MV-4-11 (cell line): ENCODE data around the gene ITGA11.

Source experiments
- DNase-seq: peaks from one replicate; lab custom pipeline; 2025; lab: John Stamatoyannopoulos, UW

ITGA11 gene

DNA sequence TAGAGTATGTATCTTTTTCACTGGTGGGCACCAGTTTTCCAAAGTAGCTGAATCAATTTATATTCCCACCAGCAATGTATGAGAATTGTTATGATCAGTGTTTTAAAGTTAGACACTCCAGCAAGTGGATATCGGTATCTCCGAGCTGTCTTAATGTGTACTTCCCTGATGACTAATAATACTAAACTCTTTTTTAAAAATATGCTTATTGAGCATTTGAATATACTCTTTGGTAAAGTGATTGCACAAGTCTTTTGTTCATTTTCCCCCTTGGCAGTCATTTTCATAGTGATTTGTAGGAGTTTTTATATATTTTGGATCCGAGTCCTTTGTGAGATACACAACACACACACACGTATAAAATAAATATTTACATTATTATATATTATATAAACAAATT is 166.9 kb downstream of the ITGA11 start:
- no peak for DNase-seq

DNA sequence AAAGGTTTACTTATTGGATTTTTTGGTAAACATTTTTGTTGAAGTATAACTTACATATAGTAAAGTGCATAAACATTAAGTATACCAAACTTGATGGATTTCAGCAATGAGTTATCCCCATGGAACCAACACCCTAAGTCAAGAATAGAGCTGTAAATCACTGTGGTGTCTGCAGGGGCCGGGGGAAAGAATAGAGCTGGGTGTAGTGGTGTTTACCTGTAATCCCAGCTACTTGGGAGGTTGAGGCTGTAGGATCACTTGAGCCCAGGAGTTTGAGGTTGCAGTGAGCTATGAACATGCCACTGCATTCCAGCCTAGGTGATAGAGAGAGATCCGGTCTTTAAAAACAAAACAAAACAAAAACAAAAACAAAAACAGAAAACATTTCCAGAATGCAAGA is 167.7 kb downstream of the ITGA11 start:
- DNase-seq, result no peak

DNA sequence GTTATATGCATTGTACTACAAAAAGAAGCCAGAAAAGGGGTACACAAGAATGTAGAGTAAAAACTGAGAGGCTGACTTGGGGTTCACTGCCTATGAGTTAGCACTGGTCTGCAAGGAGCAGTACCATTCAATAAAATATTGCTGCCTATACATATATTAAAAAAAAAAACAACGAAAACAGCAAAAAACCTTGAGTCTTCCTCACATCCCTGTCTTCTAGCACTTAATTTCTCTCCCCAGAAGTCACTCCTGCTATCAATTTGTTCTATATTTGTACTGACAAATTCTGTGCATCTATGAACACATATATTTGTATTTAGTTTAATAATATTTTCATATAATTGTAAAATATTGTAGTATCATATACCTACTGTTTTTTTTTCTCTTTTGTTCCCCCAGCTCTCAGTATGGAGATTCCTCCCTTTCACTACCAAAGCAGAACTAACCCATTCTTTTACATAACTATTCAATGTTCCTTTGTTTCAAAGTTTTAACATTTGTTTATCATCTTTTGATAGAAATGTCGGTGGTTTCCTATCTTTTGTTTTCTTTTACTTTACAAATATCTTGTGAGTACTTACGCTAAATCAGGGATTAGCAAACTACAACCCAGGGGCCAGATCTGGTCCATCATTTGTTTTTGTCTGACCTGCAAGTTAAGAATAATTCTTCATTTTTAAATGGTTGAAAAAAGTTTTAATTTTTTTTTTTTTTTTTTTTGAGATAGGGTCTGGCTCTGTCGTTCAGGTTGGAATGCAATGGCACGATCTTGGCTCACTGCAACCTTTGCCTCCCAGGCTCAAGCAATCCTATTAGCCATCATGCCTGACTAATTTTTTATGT is 169.2 kb downstream of the ITGA11 start:
- DNase-seq, result no peak

DNA sequence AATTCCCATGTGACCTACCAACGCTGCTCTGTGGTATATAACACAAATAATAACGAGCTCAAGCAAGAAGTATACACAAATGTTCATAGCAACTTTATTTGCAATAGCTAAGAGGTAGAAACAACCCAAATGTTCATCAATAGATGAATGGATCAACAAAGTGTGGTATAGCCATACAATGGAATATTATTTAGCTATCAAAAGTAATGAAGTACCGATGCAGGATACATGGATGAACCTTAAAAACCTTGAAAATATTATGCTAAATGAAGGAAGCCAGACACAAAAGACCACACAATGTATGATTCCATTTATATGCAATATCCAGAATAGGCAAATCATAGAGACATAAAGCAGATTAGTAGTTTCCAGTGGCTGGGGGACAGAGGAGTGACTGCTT is 170.0 kb downstream of the ITGA11 start:
- DNase-seq, result no peak

DNA sequence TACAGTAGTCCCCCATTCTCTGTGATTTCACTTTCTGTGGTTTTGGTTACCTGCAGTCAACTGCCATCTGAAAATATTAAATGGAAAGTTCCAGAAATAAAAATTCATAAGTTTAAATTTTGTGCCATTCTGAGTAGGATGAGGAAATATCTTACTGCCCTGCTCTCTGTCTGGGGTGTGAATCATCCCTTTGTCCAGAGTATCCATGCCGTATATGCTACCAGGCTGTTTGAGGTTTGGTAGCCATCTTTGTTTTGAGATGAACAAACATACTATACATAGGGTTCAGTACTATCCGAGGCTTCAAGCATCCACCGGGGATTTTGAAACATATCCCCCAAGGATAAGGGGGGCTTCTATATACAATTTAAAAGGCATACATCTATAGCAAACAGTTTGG is 170.7 kb downstream of the ITGA11 start:
- DNase-seq, result no peak

DNA sequence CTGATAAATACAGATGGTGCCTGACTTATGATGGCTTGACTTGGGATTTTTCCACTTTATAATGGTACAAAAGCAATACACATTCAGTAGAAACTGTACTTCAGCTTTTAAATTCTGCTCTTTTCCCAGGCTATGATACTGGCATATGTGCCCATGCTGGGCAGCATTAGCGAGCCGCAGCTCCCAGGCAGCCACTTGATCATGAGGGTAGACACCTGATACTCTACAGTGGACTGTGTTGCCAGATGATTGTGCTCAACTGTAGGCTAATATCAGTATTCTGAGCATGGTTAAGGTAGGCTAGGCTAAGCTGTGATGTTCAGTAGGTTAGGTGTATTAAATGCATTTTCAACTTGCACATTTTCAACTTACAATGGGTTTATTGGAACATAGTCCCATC is 172.1 kb downstream of the ITGA11 start:
- DNase-seq, result no peak

DNA sequence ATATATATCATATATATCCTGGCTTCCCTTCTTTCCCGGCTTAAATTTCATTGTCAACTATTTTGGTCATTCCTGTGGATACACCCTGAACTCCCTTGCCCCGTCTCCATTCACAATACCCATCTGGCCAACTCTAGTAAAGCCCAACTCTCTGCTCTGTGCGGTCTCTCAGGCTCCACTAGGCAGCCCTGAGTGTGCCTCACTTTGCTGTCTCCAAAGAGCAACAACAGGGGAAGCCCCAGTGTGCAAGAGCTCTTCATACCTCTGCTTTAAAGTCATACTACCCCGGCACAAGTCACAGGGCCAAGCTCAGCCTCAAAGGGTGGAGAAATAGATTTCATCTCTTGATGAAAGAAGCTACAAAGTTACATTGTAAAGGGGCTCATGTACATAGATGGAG is 173.3 kb downstream of the ITGA11 start:
- DNase-seq, result no peak

DNA sequence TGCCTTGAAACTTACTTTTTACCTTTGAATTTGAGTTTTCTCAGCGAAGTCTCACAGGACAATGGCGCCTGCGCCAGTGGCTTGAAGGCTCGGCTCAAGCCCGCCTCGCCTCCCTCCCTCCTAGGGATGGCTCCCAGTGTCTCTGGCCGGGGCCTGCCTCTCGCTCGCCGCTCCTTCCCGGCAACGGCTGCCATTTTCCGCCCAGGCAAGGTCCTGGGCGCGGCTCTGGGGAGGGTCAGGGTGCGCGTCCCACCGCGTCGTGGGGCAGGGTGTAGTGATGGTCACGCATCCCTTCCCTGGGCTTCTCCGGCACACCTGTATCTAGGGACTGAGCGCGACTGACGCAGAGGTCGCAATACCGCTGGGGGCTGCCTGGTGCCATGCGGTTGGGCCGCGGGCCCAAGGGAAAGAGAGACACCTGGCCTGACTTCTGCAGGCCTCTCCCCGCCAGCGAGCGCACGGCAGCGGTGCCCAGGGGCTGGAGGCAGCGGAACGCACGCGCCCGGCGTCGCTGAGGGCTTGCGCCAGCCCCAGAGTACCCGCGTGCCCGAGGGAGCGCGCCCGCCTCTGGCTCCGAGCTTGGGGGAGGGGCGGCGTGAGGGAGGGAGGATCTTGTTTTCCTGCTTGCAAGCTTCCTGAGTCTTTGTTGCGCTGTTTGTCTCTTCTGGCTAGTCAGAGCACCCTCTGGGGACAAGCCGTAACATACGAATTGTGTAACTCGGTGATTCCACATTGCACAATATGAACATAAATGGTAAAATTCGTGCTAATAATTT is 175.1 kb downstream of the ITGA11 start:
- DNase-seq, result peak; percentile 90

DNA sequence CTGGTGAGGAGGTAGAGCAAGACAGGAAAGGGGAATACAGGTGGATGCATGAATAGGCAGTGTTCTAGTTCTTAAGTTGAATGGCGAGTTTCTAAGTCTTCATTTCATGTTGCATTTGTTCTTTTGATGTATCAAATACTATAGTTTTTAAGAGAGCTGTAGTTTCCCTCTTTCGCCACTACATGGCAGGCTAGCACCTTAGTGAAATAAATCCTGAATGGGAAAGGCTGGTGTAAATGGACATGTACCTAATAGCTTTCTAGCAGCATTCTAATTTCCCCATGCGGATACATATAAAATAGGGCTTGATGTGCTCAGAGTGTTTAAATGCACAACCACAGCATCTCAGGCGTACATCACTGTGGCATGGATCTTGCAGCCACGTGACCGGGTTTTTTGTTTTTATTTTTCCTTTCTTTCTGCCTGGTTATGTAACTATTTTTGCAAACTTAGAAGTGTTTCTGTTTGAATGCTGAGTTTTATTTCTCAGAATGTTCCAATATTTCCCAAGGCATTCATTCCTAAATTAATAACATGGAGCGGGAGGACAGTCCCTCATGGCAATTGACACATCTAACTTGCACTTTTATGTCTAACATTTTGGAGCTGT is 178.9 kb downstream of the ITGA11 start:
- peak; percentile 73 for DNase-seq

DNA sequence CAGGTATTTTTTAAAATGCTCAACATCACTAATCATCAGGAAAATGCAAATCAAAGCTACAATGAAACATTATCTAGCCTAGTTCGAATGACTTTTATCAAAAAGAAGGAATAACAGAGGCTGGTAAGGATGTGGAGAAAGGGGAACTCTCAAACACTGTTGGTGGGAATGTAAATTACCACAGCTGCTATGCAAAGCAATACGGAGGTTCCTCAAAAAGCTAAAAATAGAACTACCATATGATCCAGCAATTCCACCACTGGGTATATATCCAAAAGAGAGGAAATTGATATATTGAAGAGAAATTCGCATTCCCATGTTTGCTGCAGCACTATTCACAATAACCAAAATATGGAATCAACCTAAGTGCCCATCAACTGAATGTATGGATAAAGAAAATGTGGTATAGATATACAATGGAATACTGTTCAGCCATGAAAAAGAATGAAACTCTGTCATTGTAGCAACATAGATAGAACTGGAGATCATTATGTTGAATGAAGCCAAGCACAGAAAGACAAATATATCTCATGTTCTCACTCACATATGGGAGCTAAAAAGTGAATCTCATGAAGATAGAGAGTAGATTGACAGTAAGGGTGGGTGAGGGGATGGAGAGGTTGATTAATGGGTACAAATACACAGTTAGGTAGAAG is 182.8 kb downstream of the ITGA11 start:
- peak; percentile 71 for DNase-seq
